CD14-positive monocyte (primary cell): ENCODE results near the gene FATE1. TPM values are rescaled to one million over a fixed set of nuclear protein-coding genes. Genes with fewer than 3 reads are reported as not detected.

ENCODE experiments used
- DNase-seq, 3 donors: peaks; one replicate each; pipeline ENCODE4 v3.0.0-alpha.2; 2011 to 2022
- H2AFZ ChIP-seq: 2 replicates; pipeline ENCODE4 v1.6.0; 2012; ENCODE audit warnings: mild to moderate bottlenecking, low read depth, low read length, inconsistent platforms; ENCODE audit not compliant: insufficient read depth, poor library complexity, severe bottlenecking
- H3K27ac ChIP-seq, 2 donors: 1 replicate in 1 of 2; 2 replicates in 1 of 2; pipeline ENCODE4 v1.5.1; 2012 to 2013; ENCODE audit warnings: low read length in 2 of 2, control low read depth in 1 of 2, inconsistent platforms in 1 of 2, low read depth in 1 of 2, mild to moderate bottlenecking in 1 of 2
- H3K27me3 ChIP-seq, 2 donors: one replicate each; pipeline versions ENCODE4 v1.6.0 to v1.6.1; 2011 to 2013; ENCODE audit warnings: low read length in 2 of 2; ENCODE audit not compliant: control insufficient read depth in 2 of 2, insufficient read depth in 2 of 2
- H3K36me3 ChIP-seq, 2 donors: replicated peaks in 1 of 2; 1 replicate in 1 of 2; 2 replicates in 1 of 2; pipeline versions ENCODE4 v1.5.1 to v1.6.1; 2012 to 2013; ENCODE audit warnings: low read length in 2 of 2, control low read depth in 1 of 2, inconsistent platforms in 1 of 2, mild to moderate bottlenecking in 1 of 2; ENCODE audit not compliant: insufficient read depth in 2 of 2, control insufficient read depth in 1 of 2
- H3K4me1 ChIP-seq, 2 donors: 1 replicate in 1 of 2; 2 replicates in 1 of 2; pipeline versions ENCODE4 v1.5.1 to v1.6.1; 2012 to 2013; ENCODE audit warnings: low read length in 2 of 2, control low read depth in 1 of 2, inconsistent platforms in 1 of 2, mild to moderate bottlenecking in 1 of 2, moderate library complexity in 1 of 2; ENCODE audit not compliant: insufficient read depth in 2 of 2, control insufficient read depth in 1 of 2
- H3K4me2 ChIP-seq: replicated peaks from 2 replicates; pipeline ENCODE3; 2012; ENCODE audit warnings: low read length, moderate library complexity, mild to moderate bottlenecking; ENCODE audit not compliant: poor library complexity, severe bottlenecking; ENCODE audit errors: extremely low read depth
- H3K4me3 ChIP-seq, 3 experiments: fragments of 200-600 bp in 1 of 3; sonication (generic) in 1 of 3; replicated peaks in 1 of 3; 1 replicate in 2 of 3; 2 replicates in 1 of 3; pipeline ENCODE4 v1.5.1; 2011 to 2013; ENCODE audit warnings: low read length in 3 of 3, mild to moderate bottlenecking in 3 of 3, control low read depth in 2 of 3, low read depth in 2 of 3, inconsistent platforms in 1 of 3, moderate library complexity in 1 of 3
- H3K79me2 ChIP-seq: 2 replicates; pipeline ENCODE4 v1.6.0; 2012; ENCODE audit warnings: mild to moderate bottlenecking, control low read depth, inconsistent platforms, low read length, moderate library complexity; ENCODE audit not compliant: insufficient read depth
- H3K9ac ChIP-seq: 2 replicates; pipeline ENCODE4 v1.6.0; 2017; ENCODE audit warnings: low read length, mild to moderate bottlenecking; ENCODE audit not compliant: insufficient read depth, poor library complexity, severe bottlenecking
- H3K9me3 ChIP-seq, 2 donors: replicated peaks in 1 of 2; 1 replicate in 1 of 2; 2 replicates in 1 of 2; pipeline versions ENCODE4 v1.5.1 to v1.6.1; 2012 to 2013; ENCODE audit warnings: low read length in 2 of 2, control low read depth in 1 of 2; ENCODE audit not compliant: control insufficient read depth in 1 of 2, insufficient read depth in 1 of 2
- H4K20me1 ChIP-seq: 2 replicates; pipeline ENCODE4 v1.6.0; 2012; ENCODE audit warnings: mild to moderate bottlenecking, low read length, control low read depth, moderate library complexity; ENCODE audit not compliant: insufficient read depth
- H3K27ac Mint-ChIP-seq, 7 donors: one replicate each; pipeline ENCODE4 v1.8.0; 2020; ENCODE audit warnings: mild to moderate bottlenecking in 7 of 7, mixed read lengths in 7 of 7, moderate library complexity in 6 of 7, inconsistent platforms in 2 of 7
- H3K27me3 Mint-ChIP-seq, 3 donors: one replicate each; pipeline ENCODE4 v1.8.0; 2021 to 2022; ENCODE audit warnings: low read depth in 3 of 3, mild to moderate bottlenecking in 3 of 3, mixed read lengths in 3 of 3, moderate library complexity in 3 of 3, inconsistent platforms in 1 of 3
- H3K36me3 Mint-ChIP-seq, 2 donors: one replicate each; pipeline ENCODE4 v1.8.0; 2020; ENCODE audit warnings: mixed read lengths in 2 of 2, inconsistent platforms in 1 of 2, mild to moderate bottlenecking in 1 of 2
- H3K4me1 Mint-ChIP-seq: one replicate; pipeline ENCODE4 v1.8.0; 2020; ENCODE audit warnings: mild to moderate bottlenecking, mixed read lengths
- H3K4me3 Mint-ChIP-seq, 2 donors: one replicate each; pipeline ENCODE4 v1.8.0; 2020; ENCODE audit warnings: mild to moderate bottlenecking in 2 of 2, mixed read lengths in 2 of 2, moderate library complexity in 1 of 2
- H3K9me3 Mint-ChIP-seq, 7 donors: one replicate each; pipeline ENCODE4 v1.8.0; 2020 to 2022; ENCODE audit warnings: mixed read lengths in 7 of 7, mild to moderate bottlenecking in 6 of 7, moderate library complexity in 6 of 7, inconsistent platforms in 2 of 7
- WGBS: methylation state at CpG from one replicate; pipeline ENCODE4 v1.1.5; 2013; ENCODE audit warnings: missing lambda C conversion rate; ENCODE audit not compliant: insufficient coverage; 5-methylcytosine and 5-hydroxymethylcytosine counted together
- intact Hi-C, 2 donors: fragments of 100-400 bp; cut with micrococcal nuclease; formaldehyde crosslinking; loops; one replicate each; pipeline versions ENCODE4 v1.15.0 to v1.15.1; 2023
- polyA plus RNA-seq, 3 donors: library from polyadenylated mRNA; depleted of rRNA in 1 of 3; unstranded in 2 of 3; stranded (reverse) in 1 of 3; fragments of 300-500 nt in 2 of 3; fragments of >200 nt in 1 of 3; fragmentation: Illumina TruSeq in 2 of 3; gene quantifications; 1 replicate in 2 of 3; 2 replicates in 1 of 3; pipeline ENCODE4 v1.2.3, GENCODE V29; 2012 to 2021
- TF ChIP-seq, protein P1 (sequence below): fragments of 200-600 bp; IDR thresholded peaks from one replicate; pipeline ENCODE4 v1.8.0; 2022; ENCODE audit warnings: antibody characterized with exemption, mild to moderate bottlenecking

FATE1 gene
- polyA plus RNA-seq, 3 donors: not detected

DNA sequence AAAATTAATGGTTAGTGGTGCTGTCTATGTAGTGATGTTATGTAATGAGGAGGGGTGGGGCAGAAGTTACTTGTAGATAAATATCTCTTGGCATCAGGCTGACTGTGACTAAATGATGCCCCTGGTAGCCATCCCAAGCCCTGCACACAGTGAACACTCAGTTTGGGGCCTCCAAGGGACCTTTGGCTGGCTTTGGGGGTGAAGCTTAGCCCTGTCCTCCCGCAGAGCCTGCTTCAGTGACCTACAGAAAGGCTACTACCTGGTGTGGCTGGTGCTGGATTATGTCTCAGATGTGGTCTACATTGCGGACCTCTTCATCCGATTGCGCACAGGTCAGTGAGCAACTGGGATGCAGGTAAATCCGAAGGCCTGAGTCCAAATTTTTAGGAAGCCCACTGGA lies 26.5 kb downstream of the FATE1 start:
- DNase-seq: no peak
- intact Hi-C loops: no loop called here
- no peak overlapping the region for H3K4me2 ChIP-seq

DNA sequence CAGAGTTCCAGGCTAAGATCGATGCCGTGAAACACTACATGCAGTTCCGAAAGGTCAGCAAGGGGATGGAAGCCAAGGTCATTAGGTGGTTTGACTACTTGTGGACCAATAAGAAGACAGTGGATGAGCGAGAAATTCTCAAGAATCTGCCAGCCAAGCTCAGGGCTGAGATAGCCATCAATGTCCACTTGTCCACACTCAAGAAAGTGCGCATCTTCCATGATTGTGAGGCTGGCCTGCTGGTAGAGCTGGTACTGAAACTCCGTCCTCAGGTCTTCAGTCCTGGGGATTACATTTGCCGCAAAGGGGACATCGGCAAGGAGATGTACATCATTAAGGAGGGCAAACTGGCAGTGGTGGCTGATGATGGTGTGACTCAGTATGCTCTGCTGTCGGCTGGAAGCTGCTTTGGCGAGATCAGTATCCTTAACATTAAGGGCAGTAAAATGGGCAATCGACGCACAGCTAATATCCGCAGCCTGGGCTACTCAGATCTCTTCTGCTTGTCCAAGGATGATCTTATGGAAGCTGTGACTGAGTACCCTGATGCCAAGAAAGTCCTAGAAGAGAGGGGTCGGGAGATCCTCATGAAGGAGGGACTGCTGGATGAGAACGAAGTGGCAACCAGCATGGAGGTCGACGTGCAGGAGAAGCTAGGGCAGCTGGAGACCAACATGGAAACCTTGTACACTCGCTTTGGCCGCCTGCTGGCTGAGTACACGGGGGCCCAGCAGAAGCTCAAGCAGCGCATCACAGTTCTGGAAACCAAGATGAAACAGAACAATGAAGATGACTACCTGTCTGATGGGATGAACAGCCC lies 28.0 kb downstream of the FATE1 start:
- Histone ChIP-seq H3K27me3 (no peaks in the 10 kb centered on the region), H3K36me3 (no peaks in the 10 kb centered on the region), H3K4me1 (no peaks in the 10 kb centered on the region), H4K20me1 (no peaks in the 10 kb centered on the region), H3K4me2 (no peak overlapping the region), H2AFZ (no peak overlapping the region), H3K4me3 (no peak overlapping the region), H3K9ac (no peak overlapping the region), H3K79me2 (no peaks in the 10 kb centered on the region), H3K9me3 (no peaks in the 10 kb centered on the region), H3K27ac (no peak overlapping the region)
- no peaks in the 10 kb centered on the region for H3K4me1 Mint-ChIP-seq
- TF ChIP-seq, protein P1, sequence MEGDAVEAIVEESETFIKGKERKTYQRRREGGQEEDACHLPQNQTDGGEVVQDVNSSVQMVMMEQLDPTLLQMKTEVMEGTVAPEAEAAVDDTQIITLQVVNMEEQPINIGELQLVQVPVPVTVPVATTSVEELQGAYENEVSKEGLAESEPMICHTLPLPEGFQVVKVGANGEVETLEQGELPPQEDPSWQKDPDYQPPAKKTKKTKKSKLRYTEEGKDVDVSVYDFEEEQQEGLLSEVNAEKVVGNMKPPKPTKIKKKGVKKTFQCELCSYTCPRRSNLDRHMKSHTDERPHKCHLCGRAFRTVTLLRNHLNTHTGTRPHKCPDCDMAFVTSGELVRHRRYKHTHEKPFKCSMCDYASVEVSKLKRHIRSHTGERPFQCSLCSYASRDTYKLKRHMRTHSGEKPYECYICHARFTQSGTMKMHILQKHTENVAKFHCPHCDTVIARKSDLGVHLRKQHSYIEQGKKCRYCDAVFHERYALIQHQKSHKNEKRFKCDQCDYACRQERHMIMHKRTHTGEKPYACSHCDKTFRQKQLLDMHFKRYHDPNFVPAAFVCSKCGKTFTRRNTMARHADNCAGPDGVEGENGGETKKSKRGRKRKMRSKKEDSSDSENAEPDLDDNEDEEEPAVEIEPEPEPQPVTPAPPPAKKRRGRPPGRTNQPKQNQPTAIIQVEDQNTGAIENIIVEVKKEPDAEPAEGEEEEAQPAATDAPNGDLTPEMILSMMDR: no peak
- no peak overlapping the region for H3K27ac Mint-ChIP-seq
- peaks cover 3 to 11% (median 6%) of the 10 kb centered on the region in 7 donors for H3K9me3 Mint-ChIP-seq
- no peak overlapping the region for H3K4me3 Mint-ChIP-seq
- WGBS: 94% methylated on average over 15 of the region's 21 CpGs
- H3K27me3 Mint-ChIP-seq: peaks cover 0 to 2% (median 2%) of the 10 kb centered on the region in 3 donors
- H3K36me3 Mint-ChIP-seq: no peaks in the 10 kb centered on the region
- intact Hi-C loops: no loop called here
- no peak for DNase-seq

More for the DNA sequence above, 26.5 kb downstream of the FATE1 start:
- H3K36me3 Mint-ChIP-seq: no peaks in the 10 kb centered on the region
- no peaks in the 10 kb centered on the region for H3K9me3 ChIP-seq
- H3K4me3 Mint-ChIP-seq: no peak overlapping the region
- no peaks in the 10 kb centered on the region for H3K4me1 ChIP-seq
- TF ChIP-seq, protein P1: no peak
- H3K27ac ChIP-seq: no peak overlapping the region
- H3K9ac ChIP-seq: no peak overlapping the region
- H3K79me2 ChIP-seq: no peaks in the 10 kb centered on the region
- H3K4me3 ChIP-seq: no peak overlapping the region
- peaks cover 3 to 11% (median 6%) of the 10 kb centered on the region in 7 donors for H3K9me3 Mint-ChIP-seq
- no peaks in the 10 kb centered on the region for H3K27me3 ChIP-seq
- H3K27ac Mint-ChIP-seq: no peak overlapping the region
- WGBS: 100% methylated on average over 4 of the region's 5 CpGs
- H3K4me1 Mint-ChIP-seq: no peaks in the 10 kb centered on the region
- peaks cover 0 to 4% (median 1%) of the 10 kb centered on the region in 3 donors for H3K27me3 Mint-ChIP-seq
- no peaks in the 10 kb centered on the region for H4K20me1 ChIP-seq
- no peaks in the 10 kb centered on the region for H3K36me3 ChIP-seq
- H2AFZ ChIP-seq: no peak overlapping the region
